Measurements from ENCODE around the gene EMILIN1.

EMILIN1 gene

GRCh38 chr2:27127883-27128667, 49.7 kb downstream of the EMILIN1 start:
- FAIRE-seq, result no peak

GRCh38 chr2:27128668-27129571, 50.5 kb downstream of the EMILIN1 start:
- no peak for FAIRE-seq

GRCh38 chr2:27130396-27130795, 52.0 kb downstream of the EMILIN1 start:
- no peak for FAIRE-seq

- FAIRE-seq, result no peak
These were observed 53.0 kb downstream of the EMILIN1 start for GRCh38 chr2:27131429-27131828.

GRCh38 chr2:27133195-27133875, 54.9 kb downstream of the EMILIN1 start:
- FAIRE-seq, result no peak

GRCh38 chr2:27133905-27134780, 55.7 kb downstream of the EMILIN1 start, which contains the start of gene PREB:
Gene PREB (minus strand): TSS chr2:27134636. CDS start chr2:27134421, 215 bp downstream.
- no peak for FAIRE-seq

GRCh38 chr2:27134781-27135477, 56.5 kb downstream of the EMILIN1 start:
- no peak for FAIRE-seq

- FAIRE-seq, result no peak
These were observed 57.1 kb downstream of the EMILIN1 start for GRCh38 chr2:27135478-27135955.
